ENCODE data around the gene POPDC3. TPM values are rescaled to one million over a fixed set of nuclear protein-coding genes. Genes with fewer than 3 reads are reported as not detected.

Gene POPDC3
- total and polyA plus RNA-seq, 8 donors, result 2.9 to 19.7 (median 6.7) TPM; not detected in 3

GRCh38 chr6:105213272-105213671 lies 33.5 kb upstream of the POPDC3 start:
- Histone ChIP-seq H3K27ac (no peak overlapping the region), H3K4me1 (no peaks in the 10 kb centered on the region), H3K9me3 (no peaks in the 10 kb centered on the region), H3K4me3 (no peak overlapping the region), H3K27me3 (no peaks in the 10 kb centered on the region), H3K36me3 (no peaks in the 10 kb centered on the region)
- TF ChIP-seq POLR2AphosphoS5 (IDR thresholded peaks at IDR 0.05) (no peak), POLR2A (IDR thresholded peaks at IDR 0.05) (no peak), CTCF (IDR thresholded peaks at IDR 0.05) (no peak), EP300 (IDR thresholded peaks at IDR 0.05) (no peak)
- intact Hi-C loops (cut with DNase I; ENCODE audit: low total_unique reads), result no loop called here
- DNase-seq, result no peak

DNA sequence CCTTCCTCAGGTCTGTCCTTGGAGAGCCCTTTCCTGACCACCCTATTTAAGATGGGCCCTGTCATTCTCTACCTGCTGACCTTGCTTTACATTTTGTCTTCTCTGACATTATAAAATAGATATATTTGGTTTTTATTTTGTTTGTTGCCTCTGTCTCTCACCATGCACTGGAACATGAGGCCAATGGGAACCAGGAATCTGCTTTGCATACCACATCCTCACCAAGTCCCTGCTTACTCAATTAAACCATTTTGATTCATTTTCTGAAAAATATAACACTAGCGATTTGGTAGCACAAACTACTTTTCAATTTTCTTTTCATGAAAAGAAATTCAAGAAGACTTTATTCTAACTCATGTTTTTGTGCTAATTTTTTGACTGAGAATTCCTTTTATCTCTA lies 32.8 kb upstream of the POPDC3 start:
- Histone ChIP-seq H3K4me3 (no peak overlapping the region), H3K9me3 (no peaks in the 10 kb centered on the region), H3K27ac (no peak overlapping the region), H3K27me3 (no peaks in the 10 kb centered on the region), H3K4me1 (no peaks in the 10 kb centered on the region), H3K36me3 (no peaks in the 10 kb centered on the region)
- no peak for TF ChIP-seq CTCF (IDR thresholded peaks at IDR 0.05)
- no peak for TF ChIP-seq POLR2A (IDR thresholded peaks at IDR 0.05)
- no peak for TF ChIP-seq POLR2AphosphoS5 (IDR thresholded peaks at IDR 0.05)
- TF ChIP-seq EP300 (IDR thresholded peaks at IDR 0.05), result no peak
- intact Hi-C loops (cut with DNase I; ENCODE audit: low total_unique reads), result no loop called here
- WGBS, 5 donors, result 74 to 92% (median 84%) methylated on average over 1 of the region's 1 CpG
- DNase-seq, result no peak

DNA sequence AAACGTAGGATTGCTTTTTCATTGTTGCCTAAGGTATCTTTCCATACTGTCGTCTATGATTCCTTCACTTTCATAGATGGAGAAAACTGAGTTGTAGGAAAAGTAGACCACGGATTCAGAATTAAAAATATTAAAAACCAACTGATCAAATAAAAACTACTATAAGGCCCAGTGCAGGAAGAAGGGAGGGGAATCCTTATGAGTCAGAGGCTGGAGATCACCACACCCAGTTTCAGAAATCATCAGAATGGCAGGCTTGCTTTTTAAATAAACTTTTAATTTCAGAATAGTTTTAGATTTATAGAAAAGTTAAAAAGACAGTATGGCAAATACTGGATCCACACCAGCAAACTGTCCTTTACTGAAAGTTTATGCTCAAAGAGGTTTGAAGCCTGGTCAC lies 32.0 kb upstream of the POPDC3 start:
- intact Hi-C loops (cut with DNase I; ENCODE audit: low total_unique reads), result no loop called here
- WGBS, 5 donors, result 84 to 92% (median 88%) methylated on average over 3 of the region's 3 CpGs

GRCh38 chr6:105210932-105211531 lies 31.2 kb upstream of the POPDC3 start:
- H3K27me3 ChIP-seq, result no peaks in the 10 kb centered on the region
- WGBS, 5 donors, result 85 to 100% (median 87%) methylated on average over 1 of the region's 1 CpG
- DNase-seq, result no peak
- H3K27ac ChIP-seq, result no peak overlapping the region
- no peaks in the 10 kb centered on the region for H3K36me3 ChIP-seq
- no peaks in the 10 kb centered on the region for H3K4me1 ChIP-seq
- TF ChIP-seq EP300 (IDR thresholded peaks at IDR 0.05) (no peak), POLR2A (IDR thresholded peaks at IDR 0.05) (no peak), CTCF (IDR thresholded peaks at IDR 0.05) (no peak), POLR2AphosphoS5 (IDR thresholded peaks at IDR 0.05) (no peak)
- intact Hi-C loops (cut with DNase I; ENCODE audit: low total_unique reads), result no loop called here
- H3K9me3 ChIP-seq, result no peaks in the 10 kb centered on the region
- H3K4me3 ChIP-seq, result no peak overlapping the region

More for the DNA sequence above, 32.0 kb upstream of the POPDC3 start:
- TF ChIP-seq EP300 (IDR thresholded peaks at IDR 0.05) (no peak), POLR2AphosphoS5 (IDR thresholded peaks at IDR 0.05) (no peak), POLR2A (IDR thresholded peaks at IDR 0.05) (no peak)
- H3K36me3 ChIP-seq, result no peaks in the 10 kb centered on the region
- no peak for DNase-seq
- H3K27ac ChIP-seq, result no peak overlapping the region
- H3K4me1 ChIP-seq, result no peaks in the 10 kb centered on the region
- no peaks in the 10 kb centered on the region for H3K9me3 ChIP-seq
- no peaks in the 10 kb centered on the region for H3K27me3 ChIP-seq
- H3K4me3 ChIP-seq, result no peak overlapping the region

DNA sequence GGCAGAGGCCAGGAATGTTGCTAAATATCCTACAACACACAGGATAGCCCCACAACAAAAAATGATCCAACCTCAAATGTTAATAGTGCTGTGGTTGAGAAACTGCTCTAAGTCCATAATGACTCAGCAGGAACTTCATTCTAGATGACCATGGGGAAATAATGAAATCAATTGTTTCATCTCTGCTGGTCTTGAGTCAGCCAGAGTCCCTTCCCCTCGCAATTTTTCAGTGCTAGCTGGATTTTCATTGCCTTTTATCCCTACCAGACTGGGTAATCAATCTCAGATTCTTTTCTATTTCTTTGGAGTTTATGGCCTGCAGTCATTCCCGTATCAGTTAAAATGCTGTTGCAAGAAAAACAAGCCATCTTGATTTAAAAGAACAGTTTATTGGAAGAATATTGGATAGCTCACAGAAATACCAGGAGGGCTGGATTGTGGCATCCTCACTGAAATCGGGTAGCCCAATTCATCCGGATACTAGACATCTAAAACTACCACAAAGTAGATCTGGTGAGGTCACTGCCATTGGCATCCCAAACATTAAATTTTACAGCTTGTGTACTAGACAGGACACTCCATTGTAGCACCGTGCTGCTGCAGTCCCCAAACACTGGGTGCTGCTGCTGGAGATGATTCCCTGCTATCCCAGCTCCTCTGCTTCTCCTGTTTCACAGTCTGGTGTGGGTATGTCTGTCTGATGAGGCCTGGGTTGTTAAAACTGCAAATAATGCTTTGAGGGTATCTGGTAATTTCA lies 30.3 kb upstream of the POPDC3 start:
- Histone ChIP-seq H3K27me3 (no peaks in the 10 kb centered on the region), H3K4me3 (no peak overlapping the region), H3K27ac (no peak overlapping the region), H3K9me3 (no peaks in the 10 kb centered on the region), H3K4me1 (no peaks in the 10 kb centered on the region), H3K36me3 (no peaks in the 10 kb centered on the region)
- 75 to 83% (median 81%) methylated on average over 5 of the region's 5 CpGs for WGBS, 5 donors
- DNase-seq, result no peak
- intact Hi-C loops (cut with DNase I; ENCODE audit: low total_unique reads), result no loop called here
- TF ChIP-seq EP300 (IDR thresholded peaks at IDR 0.05), result no peak
- no peak for TF ChIP-seq POLR2AphosphoS5 (IDR thresholded peaks at IDR 0.05)
- no peak for TF ChIP-seq CTCF (IDR thresholded peaks at IDR 0.05)
- TF ChIP-seq POLR2A (IDR thresholded peaks at IDR 0.05), result no peak

Measured in stomach (tissue), 9 donors.